Measurements from ENCODE around the gene KLHL29.

KLHL29 gene

DNA sequence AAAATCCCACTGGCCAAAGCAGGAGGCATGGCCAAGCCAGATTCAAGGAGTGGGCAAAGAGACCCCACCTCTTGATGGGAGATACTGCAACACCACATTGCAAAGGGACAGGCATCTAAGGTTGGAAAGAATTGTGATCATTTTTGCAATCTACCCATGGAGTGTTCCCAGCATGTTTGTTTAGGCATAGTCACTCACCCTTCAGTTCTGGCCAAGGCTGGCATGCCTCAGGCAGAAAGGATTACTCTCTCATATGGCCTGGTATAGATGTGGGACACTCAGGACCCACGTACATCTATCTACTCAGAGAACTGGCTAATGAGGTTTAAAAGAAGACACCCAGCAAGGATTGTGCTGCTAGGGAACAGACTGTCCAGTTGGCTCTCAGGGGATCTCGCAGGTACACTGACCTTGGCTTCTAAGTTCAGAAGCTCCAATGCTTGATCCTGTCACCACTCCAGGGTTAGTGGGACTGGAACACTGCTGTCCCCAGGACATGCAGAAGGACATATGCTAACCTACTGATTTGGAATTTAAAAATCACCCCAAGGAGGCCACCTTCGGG is 183.7 kb downstream of the KLHL29 start:
- DNase-seq (ENCODE audit: low read depth in 2 of 2) = no peak

DNA sequence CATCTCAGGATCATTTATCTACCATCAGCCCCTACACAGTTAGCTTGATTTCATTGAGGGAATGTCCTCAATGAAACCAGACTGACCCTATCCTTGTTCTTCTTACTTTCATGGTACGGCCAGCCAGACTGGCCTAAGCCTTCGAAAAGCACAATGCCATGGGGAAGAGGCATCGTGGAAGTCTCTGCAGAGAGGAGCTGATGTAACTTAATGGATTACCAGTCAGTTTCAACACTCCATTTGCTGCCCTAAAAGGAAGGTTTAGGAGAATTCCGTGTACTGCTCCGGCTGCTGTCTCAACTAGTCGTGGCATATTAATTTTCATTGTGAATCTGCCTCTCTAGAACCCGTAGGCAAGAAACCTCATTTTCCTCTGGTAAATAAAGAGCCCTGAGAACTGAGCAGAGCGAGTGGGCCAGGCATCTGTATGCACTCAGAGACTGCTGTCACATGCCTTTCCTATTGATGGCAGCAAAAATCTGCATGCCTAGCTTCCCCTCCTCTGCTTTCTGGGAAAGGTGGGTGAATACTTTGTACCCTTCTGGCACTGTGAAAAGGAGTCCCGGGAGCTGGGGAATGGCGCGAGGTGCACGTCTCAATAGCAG is 184.9 kb downstream of the KLHL29 start:
- no peak for DNase-seq (ENCODE audit: low read depth in 2 of 2)

DNA sequence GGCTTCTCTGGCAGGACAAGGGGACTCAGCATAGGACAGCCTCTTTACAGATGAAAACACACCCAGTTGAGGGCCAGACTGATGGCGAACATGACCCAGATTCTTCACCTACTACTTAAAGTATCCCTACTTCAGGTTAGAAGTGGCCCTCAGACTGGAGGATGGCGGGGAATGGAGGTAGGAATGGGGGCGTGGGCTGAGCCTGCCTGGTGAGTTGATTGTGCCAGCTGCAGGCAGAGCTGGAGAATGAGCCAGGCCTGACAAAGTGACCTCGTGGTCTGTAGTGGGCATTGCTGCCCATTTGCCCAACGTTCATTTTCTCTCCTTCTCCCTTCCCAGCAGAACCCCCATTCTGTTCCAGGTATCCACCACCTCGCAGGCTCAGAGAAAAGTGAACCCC is 186.1 kb downstream of the KLHL29 start:
- DNase-seq (ENCODE audit: low read depth in 2 of 2) = no peak

DNA sequence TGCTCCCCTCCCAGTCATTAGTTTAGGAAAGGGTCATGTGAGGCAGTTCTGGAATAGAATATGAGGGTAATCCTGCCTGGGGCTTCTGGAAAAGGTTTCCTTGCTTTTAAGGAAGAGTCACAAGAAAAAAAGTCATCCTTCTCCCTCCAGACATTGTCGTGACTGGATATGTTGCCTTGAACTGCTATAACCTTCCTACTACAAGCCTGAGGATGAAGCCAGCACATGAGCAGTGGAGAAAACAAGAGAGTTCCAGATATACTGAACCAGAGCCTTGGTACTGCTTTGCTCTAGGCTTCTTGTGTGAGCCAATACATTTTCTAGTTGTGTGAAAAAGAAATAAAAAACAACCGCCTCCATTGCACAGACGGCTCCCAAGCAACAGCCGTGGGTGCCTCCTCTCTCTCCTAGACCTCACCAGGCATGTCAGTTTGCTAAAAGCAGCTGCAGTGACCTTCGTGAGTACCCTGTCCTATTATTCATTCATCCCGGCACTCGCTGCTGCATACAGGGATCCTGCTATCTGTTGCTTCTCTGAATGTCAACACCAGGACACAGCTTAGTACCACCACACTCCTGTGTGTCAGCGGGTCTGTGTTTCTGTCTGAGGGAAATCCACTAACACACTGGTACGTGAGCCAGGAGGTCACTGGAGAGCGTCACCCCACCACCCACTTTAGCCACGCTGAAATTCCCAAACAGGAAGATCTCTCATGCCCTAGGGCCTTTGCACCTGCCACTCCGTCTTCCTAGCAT is 186.7 kb downstream of the KLHL29 start:
- no peak for DNase-seq (ENCODE audit: low read depth in 2 of 2)

DNA sequence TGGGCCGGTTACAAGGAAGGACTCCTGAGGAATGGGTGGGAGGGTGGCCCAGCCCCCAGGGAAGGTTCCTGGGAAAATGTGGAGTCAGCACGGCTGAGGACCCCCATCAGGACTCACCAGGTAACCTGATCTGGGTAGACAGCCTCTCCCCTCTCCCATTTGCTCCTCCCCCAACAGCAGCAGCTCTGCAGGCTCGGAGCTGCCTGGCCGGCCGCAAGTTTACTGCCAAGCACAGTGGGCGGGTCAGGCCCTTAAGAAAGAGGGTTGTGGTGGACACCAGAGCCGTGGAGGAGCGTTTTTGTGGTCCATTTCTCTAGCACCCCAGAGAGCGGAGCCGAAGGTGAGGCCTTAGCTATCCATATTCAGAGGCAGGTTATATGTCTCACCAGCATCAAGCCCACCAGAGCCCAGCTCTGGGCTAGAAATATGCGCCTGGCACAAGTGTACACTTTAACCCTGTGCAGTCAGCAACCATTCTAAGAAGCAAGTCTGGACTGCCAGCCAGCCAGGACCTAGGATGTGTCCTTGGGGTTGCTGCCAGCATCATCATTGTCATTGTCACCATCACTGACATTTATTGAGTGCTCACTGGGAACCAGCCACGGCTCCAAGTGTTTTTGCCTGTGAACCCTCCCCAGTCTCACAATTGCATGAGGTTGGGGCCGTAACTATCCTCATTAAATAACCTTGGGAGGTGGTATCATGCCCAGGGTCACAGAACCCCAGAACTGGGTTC is 190.1 kb downstream of the KLHL29 start:
- no peak for DNase-seq (ENCODE audit: low read depth in 2 of 2)

DNA sequence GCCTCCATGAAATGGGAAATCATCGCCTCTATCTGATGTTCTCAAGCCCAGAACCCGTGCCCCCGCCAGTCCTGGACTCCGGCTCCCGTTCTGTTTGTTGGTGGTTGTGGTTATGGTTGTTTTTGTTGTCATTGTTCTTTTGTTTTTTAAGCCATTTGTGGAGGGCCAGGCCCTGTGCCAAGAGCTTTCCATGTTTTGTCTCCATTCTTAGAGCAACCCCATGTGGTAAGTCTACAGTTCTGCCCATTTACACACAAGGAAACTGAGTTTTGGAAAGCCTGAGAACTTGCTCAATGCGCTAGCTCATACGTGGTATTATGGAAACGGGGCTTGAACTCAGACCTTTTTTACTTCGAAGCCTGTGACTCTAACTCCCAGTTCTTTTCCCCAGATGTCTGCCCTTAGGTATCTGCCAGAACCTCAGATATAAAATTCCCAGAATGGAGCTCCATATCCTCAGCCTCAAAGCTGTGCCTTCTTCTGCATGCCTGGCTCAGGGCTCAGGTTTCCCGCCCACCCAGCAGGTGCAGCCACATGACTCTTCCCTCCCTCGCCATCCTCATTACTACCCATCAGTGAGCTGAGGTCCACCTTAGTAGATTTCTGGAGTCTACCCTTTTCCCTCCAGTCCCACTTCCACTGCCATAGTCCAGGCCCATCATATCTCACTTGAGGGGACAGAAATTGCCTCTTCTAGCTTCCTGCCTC is 194.1 kb downstream of the KLHL29 start:
- DNase-seq (ENCODE audit: low read depth in 2 of 2) = no peak

DNA sequence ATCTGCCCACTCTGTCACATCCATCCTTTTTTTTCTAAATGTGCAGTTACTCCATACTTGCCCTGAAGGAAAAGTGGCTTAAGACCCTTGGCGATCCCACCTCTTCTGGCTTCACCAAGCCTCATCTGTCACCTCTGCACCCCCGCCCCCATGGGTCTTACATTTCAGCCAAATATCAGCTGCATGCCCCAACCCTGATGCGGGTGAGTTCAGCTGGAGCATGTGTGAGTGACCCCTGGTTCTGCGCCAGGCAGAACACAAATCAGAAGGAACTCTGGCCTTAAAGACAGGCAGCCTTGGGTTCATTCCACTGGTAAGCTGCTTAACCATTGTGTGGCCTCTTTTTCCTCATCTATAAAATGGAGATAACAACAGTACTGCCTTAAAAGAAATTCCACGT is 194.7 kb downstream of the KLHL29 start:
- DNase-seq (ENCODE audit: low read depth in 2 of 2) = no peak

DNA sequence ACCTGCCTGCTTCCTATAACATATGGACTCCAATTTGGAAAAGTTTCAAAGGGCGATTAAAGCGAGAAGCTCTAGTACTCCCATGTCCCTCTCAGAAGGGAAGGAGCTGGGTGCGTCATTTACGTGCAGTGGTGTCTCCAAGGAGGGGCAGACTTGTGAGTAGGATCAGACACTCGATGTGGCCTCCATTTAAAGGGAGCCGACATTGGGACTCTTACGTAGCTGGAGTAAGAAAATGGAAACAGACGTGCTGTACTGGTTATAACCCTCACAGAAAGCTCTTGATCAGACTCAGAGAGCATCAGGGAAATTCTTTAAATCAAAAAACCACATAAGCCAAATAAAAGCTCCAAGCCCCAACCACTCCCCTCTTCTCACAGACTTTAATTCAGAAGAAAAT is 198.5 kb downstream of the KLHL29 start:
- no peak for DNase-seq (ENCODE audit: low read depth in 2 of 2)

DNA sequence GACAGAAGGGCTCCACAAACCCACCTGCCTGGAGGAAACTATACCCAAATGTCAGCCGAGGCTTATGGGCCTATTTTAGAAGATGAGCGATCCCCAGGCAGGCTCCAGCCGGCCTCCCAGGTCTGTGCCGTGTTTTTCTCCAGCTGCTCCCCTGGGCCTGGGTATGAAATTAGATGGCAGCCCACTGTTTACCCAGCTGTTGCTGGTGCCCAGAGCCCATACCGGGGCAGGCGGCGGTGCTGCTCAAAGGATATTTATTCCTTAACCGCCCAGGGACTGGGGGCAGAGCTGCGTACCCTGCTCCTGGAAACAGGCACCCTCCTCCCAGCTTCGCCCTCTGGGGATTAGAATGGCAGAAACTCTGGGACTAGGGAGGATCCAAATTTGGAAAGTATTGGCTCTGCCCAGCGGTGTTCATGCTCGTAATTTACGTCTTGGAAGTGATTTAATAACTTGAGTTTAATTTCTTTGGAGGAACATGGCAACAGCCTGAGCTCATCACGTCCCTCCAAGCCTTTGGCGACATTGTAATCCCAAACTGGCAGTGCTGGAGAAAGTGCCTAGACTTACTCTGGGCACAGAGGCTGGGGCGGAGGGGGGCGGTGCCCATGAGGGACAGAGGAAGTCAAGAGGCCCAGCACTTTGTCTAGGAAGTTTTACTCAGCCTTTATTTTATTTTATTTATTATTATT is 199.2 kb downstream of the KLHL29 start:
- DNase-seq (ENCODE audit: low read depth in 2 of 2) = no peak

DNA sequence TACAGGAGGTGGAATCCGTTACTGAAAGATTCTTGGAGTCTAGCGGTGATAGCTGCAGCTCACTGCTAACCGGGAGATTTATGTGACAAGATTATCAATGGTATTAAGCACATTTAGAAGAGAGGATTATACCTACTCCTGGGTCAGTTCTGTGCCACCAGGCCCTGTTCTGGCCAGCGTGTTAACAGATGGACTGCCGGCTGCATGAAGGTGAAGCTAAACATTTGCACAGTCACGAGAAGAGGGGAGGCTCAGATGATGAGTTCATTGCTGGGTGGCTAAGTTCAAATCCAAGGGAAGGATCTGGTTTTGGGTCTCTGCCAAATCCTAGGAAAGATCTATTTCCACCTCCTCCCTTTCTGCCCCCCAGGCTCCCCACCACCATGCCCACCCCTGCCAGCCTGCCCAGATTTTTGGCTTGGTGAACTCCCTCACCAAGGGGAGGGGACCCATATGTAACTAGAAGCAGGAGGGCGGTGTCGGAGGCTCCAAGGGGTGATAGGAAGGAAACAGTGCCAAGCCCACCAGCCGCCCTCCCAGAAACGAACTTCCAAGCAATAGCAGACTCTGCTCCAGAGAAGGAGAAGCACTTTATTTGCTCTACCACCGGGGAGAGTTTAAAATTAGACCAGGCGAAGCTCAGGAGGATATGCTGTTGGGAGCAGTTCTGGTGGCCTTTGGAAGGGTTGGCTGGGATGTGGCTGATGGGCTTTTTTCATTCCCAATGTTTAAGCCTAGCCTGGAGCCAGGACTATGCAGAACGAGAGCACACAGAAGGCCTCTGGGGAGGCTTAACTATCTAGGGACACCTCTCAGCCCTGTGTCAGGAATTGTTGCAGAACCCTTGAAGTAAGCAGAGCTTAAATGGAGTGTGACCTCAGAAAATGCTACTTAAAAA is 200.5 kb downstream of the KLHL29 start:
- no peak for DNase-seq (ENCODE audit: low read depth in 2 of 2)

DNA sequence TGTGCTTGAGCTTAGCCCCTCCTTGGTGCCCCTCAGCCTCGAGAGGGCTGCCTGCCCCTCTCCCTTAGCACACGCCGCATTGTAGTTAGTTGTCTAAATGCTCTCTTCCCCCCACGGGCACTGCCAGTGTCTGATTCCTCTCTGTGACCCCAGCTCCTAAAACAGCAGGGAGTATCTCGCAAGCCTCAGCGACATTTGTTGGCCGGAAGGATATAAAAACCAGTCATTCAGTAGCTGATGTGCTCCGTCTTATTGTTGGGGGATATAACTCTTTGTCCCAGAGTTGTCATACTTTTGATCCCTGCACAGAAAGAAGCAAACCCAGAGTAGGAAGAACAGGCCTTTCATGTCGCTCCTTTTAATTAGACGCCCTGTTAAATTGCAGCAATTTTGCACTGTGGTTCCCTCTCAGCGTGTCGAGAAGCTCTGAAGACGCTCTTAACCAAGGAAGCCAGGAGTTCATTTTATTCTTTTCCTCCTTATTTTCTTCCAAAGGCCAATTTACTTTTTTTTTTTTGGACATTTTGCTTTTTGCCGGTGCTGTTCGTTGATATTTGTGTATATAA is 201.8 kb downstream of the KLHL29 start:
- no peak for DNase-seq (ENCODE audit: low read depth in 2 of 2)

DNA sequence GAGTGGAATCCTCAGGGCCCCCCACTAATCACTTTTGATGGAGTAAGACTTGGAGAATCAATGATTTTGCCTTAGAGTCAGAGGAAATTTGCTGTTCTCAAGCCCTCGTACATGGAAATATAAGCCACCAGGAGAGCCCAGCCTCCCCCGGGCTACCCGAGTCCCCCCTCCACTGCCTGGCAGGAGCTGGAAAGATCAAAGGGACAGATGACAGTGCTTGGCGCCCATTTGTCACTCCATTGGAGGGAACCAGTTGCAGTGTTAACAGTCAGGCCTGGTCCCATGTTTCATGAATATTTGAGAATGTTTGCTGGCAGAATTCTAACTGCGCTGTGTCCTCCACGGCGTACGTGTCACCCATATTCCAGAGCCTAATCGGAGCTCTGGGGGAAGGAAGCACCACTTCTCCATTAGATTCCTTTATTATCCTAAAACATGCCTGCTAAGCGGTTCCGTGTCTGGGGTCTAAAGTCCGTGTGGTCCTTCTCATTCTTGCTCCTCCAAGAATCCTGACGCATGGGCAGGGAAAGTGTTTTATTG is 202.4 kb downstream of the KLHL29 start:
- DNase-seq (ENCODE audit: low read depth in 2 of 2) = no peak

DNA sequence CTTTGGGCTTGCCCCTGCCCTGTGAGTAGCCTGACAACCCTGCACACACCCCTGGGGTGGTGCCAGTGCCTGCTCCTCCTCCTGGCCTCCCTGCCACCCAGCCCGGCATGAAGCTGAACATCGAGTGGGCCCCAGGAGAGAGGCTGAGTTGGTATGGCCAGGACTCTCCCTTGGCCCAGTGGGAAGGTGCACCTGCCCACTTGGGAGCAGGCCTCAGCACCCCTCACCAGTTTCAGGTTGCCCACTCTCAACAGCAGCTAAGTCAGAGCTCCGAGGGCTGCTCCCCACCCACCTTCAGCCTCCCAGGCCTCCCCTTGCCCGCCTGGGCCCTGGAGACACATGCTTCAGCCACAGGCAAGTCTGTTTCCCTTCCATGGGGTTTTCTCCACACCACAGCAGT is 203.1 kb downstream of the KLHL29 start:
- no peak for DNase-seq (ENCODE audit: low read depth in 2 of 2)

DNA sequence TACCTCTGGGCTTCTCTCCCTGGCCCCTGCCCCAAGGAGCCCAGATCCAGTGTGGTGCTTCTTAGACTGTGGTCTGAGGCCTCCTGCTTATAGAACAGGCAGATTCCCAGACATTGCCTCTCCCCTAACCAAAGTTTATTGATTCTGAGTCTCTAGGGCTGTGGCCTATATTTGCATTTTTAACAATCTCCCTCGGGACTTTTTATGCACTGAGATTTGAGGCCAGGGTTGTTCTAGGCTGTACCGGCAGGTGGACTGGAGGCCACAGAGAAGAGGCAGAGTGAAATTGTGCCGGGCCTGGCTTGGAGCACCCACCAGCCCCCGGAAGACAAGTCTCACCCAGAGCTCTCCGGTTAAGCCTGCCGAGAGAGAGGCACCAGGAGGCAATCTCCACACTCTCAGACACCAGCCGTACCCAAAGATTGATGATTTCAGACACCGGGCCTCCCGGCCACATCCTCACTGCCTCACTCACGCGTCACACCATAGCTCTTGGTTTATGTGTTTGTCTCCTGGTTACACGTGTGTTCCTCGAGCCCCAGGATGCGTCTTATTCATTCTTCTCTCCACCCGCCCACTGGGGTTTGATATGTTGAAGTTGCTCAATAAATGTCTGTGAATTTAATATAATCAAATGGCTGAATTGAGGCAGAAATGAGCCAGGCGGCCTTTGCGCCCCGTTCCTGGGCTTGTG is 203.7 kb downstream of the KLHL29 start:
- DNase-seq (ENCODE audit: low read depth in 2 of 2) = no peak

DNA sequence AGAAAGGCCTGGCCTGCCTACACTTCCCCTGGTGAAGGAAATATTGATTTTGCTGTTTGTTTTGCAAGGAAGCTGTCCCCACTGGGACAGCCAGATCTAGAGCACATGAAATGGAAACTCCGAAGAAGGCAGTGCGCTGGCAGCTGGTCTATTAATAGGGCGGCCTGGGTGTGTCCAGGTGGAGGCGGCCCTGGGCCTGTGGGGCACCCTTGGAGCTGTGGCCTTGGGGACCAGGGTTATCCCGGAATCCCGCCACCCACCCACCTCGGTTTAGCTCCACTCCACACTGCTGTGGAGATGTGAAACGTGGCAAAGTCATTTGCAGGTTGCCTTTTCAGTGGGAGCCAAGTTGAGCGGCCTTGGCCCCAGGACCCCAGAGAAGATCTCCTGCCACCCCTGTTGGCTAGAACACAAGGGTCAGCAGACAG is 204.3 kb downstream of the KLHL29 start:
- no peak for DNase-seq (ENCODE audit: low read depth in 2 of 2)

DNA sequence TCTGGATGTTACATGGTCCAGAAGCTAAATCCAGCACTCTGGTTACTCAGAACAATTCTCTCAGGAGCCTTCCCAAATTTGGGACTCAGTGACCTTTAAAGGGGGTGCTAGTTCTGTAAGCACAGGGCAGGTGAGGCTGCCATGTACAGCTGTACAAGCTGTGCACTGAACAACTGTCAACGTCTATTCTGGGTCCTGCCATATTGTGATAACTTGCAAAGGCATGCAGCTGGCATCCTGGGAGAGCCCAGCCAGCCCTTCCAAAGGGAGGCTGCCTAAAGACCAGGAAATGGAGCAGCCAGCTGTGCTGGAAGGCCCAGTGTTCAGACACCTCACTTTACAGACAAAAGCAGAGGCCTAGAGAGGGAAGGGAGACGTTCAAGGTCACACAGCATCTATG is 204.8 kb downstream of the KLHL29 start:
- no peak for DNase-seq (ENCODE audit: low read depth in 2 of 2)

DNA sequence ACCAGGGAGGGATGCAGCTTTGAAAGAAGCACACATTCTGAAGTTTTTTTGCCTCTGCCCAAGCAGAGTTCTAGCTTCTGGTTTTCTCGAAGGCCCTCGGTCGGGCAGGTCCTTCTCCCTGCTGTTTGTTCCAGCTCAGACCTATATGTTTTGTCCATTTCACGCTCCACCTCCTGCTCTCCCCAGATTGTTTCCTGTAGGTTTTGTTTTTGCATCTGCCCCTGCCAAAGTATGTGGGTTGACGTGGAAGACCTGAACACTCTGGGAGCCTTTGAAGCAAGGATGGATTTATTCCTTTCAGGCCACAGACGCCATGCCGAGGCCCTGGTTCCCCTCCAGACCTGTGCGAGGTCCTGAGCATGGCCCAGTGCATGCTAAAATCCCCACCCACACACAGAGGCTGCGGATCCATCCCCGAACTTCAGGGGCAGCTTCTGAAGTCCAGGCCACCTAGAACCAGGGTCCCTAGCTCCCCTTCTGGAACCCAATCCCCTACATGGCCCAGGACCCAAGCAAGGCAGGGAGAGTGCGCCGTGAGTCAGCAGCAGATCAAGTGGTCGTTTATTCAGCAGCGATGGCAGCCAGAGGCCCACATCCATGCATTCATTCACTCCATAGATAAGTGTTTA is 205.4 kb downstream of the KLHL29 start:
- DNase-seq (ENCODE audit: low read depth in 2 of 2) = no peak

DNA sequence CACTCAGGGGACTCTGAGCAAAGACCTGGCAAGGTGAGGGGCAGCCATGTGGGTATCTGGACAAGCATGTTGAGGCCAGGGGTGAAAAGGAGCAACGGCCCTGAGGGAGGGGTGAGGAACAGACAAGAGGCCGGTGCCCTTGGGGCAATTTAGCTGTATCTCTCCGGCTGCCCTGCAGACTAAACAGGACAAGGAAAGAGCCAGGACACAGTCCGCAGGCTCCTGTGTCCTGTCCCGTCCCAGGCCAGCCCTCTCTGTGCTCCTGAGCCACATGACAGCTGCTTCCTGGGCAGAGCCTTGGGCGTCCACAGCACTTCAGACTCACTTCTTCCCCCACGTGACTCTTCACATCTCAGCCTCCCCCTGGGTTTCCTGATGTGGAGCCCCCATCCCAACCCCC is 206.1 kb downstream of the KLHL29 start:
- no peak for DNase-seq (ENCODE audit: low read depth in 2 of 2)
